Gastroesophageal sphincter (tissue), 3 donors: Measurements from ENCODE around the gene RASL12.

ENCODE experiments used
- EP300 ChIP-seq: sonication (generic); formaldehyde crosslinking; IDR thresholded peaks from one replicate; pipeline ENCODE4 v1.6.1; 2017; ENCODE audit warnings: antibody characterized with exemption, mild to moderate bottlenecking
- POLR2A ChIP-seq, 2 donors: fragments of 450-650 bp; IDR thresholded peaks; one replicate each; pipeline ENCODE4 v1.6.1; 2017; ENCODE audit warnings: antibody characterized with exemption in 2 of 2, mild to moderate bottlenecking in 2 of 2, moderate library complexity in 1 of 2
- POLR2AphosphoS5 ChIP-seq: sonication (generic); formaldehyde crosslinking; IDR thresholded peaks from one replicate; pipeline ENCODE4 v1.6.1; 2017; ENCODE audit warnings: antibody characterized with exemption
- TF ChIP-seq, protein P1 (sequence below), 4 experiments: fragments of 200-600 bp in 2 of 4; fragments of 450-650 bp in 2 of 4; sonication (generic) in 1 of 4; IDR thresholded peaks; one replicate each; pipeline ENCODE4 v1.5.1; 2017 to 2019; ENCODE audit warnings: antibody characterized with exemption in 4 of 4, mild to moderate bottlenecking in 2 of 4, moderate library complexity in 2 of 4

- TF ChIP-seq, protein P1, sequence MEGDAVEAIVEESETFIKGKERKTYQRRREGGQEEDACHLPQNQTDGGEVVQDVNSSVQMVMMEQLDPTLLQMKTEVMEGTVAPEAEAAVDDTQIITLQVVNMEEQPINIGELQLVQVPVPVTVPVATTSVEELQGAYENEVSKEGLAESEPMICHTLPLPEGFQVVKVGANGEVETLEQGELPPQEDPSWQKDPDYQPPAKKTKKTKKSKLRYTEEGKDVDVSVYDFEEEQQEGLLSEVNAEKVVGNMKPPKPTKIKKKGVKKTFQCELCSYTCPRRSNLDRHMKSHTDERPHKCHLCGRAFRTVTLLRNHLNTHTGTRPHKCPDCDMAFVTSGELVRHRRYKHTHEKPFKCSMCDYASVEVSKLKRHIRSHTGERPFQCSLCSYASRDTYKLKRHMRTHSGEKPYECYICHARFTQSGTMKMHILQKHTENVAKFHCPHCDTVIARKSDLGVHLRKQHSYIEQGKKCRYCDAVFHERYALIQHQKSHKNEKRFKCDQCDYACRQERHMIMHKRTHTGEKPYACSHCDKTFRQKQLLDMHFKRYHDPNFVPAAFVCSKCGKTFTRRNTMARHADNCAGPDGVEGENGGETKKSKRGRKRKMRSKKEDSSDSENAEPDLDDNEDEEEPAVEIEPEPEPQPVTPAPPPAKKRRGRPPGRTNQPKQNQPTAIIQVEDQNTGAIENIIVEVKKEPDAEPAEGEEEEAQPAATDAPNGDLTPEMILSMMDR (IDR thresholded peaks at IDR 0.05): no peak
- no peak for TF ChIP-seq EP300
- TF ChIP-seq POLR2AphosphoS5: no peak
- no peak for TF ChIP-seq POLR2A (IDR thresholded peaks at IDR 0.05)
Measured at GRCh38 chr15:65058394-65059368, 9.1 kb downstream of the RASL12 start.
